Breast epithelium (tissue), 3 donors: ENCODE results near the gene SLC22A3.

Experiments used
- CTCF ChIP-seq, 3 donors: fragments of 450-650 bp; IDR thresholded peaks; one replicate each; pipeline ENCODE4 v1.5.1; 2016 to 2017; ENCODE audit warnings: antibody characterized with exemption in 3 of 3, mild to moderate bottlenecking in 3 of 3, moderate library complexity in 3 of 3
- POLR2AphosphoS5 ChIP-seq, 3 donors: sonication (generic); formaldehyde crosslinking; IDR thresholded peaks; one replicate each; pipeline ENCODE4 v1.6.1; 2017; ENCODE audit warnings: antibody characterized with exemption in 3 of 3

- TF ChIP-seq CTCF (IDR thresholded peaks at IDR 0.05): no peak
- no peak for TF ChIP-seq POLR2AphosphoS5 (IDR thresholded peaks at IDR 0.05)
Observed at GRCh38 chr6:160321729-160322505, 26.3 kb upstream of the SLC22A3 start.
